DOHH2 (cell line): ENCODE measurements around the gene PEX5.

Experiments
- EZH2phosphoT487 ChIP-seq: fragments of 200-600 bp; sonication (generic); IDR thresholded peaks from 2 replicates; pipeline ENCODE4 v1.6.1; 2017; ENCODE audit warnings: borderline replicate concordance, mild to moderate bottlenecking, antibody characterized with exemption, low read length, moderate library complexity, mixed read lengths
- TF ChIP-seq, protein P1 (sequence below): fragments of 200-600 bp; sonication (generic); IDR thresholded peaks from one replicate; pipeline ENCODE4 v1.5.1; 2014; ENCODE audit warnings: antibody characterized with exemption, mild to moderate bottlenecking, low read depth, low read length; ENCODE audit not compliant: poor library complexity, severe bottlenecking

GRCh38 chr12:7154042-7154441 is 35.4 kb upstream of the PEX5 start:
- TF ChIP-seq, protein P1, sequence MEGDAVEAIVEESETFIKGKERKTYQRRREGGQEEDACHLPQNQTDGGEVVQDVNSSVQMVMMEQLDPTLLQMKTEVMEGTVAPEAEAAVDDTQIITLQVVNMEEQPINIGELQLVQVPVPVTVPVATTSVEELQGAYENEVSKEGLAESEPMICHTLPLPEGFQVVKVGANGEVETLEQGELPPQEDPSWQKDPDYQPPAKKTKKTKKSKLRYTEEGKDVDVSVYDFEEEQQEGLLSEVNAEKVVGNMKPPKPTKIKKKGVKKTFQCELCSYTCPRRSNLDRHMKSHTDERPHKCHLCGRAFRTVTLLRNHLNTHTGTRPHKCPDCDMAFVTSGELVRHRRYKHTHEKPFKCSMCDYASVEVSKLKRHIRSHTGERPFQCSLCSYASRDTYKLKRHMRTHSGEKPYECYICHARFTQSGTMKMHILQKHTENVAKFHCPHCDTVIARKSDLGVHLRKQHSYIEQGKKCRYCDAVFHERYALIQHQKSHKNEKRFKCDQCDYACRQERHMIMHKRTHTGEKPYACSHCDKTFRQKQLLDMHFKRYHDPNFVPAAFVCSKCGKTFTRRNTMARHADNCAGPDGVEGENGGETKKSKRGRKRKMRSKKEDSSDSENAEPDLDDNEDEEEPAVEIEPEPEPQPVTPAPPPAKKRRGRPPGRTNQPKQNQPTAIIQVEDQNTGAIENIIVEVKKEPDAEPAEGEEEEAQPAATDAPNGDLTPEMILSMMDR = no peak
- no peak for TF ChIP-seq EZH2phosphoT487
